Breast epithelium (tissue), 3 donors: ENCODE results near the gene MTHFR.

Source experiments
- POLR2A ChIP-seq: fragments of 450-650 bp; IDR thresholded peaks from one replicate; pipeline ENCODE4 v1.6.1; 2016; ENCODE audit warnings: antibody characterized with exemption, mild to moderate bottlenecking, moderate library complexity
- TF ChIP-seq, protein P1 (sequence below), 3 donors: fragments of 450-650 bp; IDR thresholded peaks; one replicate each; pipeline ENCODE4 v1.5.1; 2016 to 2017; ENCODE audit warnings: antibody characterized with exemption in 3 of 3, mild to moderate bottlenecking in 3 of 3, moderate library complexity in 3 of 3

GRCh38 chr1:11794446-11795237 is 11.1 kb downstream of the MTHFR start:
- TF ChIP-seq, protein P1, sequence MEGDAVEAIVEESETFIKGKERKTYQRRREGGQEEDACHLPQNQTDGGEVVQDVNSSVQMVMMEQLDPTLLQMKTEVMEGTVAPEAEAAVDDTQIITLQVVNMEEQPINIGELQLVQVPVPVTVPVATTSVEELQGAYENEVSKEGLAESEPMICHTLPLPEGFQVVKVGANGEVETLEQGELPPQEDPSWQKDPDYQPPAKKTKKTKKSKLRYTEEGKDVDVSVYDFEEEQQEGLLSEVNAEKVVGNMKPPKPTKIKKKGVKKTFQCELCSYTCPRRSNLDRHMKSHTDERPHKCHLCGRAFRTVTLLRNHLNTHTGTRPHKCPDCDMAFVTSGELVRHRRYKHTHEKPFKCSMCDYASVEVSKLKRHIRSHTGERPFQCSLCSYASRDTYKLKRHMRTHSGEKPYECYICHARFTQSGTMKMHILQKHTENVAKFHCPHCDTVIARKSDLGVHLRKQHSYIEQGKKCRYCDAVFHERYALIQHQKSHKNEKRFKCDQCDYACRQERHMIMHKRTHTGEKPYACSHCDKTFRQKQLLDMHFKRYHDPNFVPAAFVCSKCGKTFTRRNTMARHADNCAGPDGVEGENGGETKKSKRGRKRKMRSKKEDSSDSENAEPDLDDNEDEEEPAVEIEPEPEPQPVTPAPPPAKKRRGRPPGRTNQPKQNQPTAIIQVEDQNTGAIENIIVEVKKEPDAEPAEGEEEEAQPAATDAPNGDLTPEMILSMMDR (IDR thresholded peaks at IDR 0.05), result no peak
- no peak for TF ChIP-seq POLR2A
